ENCODE data around the gene NSL1.

Gene NSL1

DNA sequence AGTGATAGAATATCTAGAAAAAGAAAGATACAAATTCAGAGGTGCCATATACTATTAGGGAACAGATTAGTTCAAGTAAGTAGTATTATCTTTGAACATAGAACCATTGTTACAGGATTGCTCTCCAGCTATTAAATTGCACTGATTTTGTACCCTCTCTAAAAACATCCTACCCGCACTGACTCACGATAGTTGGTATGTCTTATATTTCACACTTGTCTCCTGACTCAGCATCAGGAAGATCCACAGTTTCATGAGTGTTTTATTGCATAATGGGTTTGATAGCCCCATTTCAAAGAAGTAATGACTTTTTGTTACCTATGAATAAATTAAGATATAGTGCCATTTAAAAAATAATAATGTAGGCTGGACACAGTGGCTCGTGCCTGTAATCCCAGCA is 6.1 kb upstream of the NSL1 start:
- H3K9me2 ChIP-seq (replicated peaks; ENCODE audit: insufficient read depth, low read length), result no peaks in the 10 kb centered on the region
- H3K79me2 ChIP-seq (ENCODE audit: insufficient read depth, low read length), result peaks cover 8% of the 10 kb centered on the region; the same call in 1 of the 2 replicates
- no peaks in the 10 kb centered on the region for H3K9me3 ChIP-seq (ENCODE audit: insufficient read depth, low read length)
- no peak overlapping the region for H3K4me3 ChIP-seq (ENCODE audit: insufficient read depth, low read length, poor library complexity, severe bottlenecking)
- no peak overlapping the region for H3K9ac ChIP-seq (ENCODE audit: low read length)
- peaks cover 17% of the 10 kb centered on the region for H3F3A ChIP-seq (ENCODE audit: insufficient read depth)
- H3K4me2 ChIP-seq (ENCODE audit: low read depth, low read length, poor library complexity, severe bottlenecking), result no peak overlapping the region
- H4K20me1 ChIP-seq (ENCODE audit: low read depth, low read length), result no peaks in the 10 kb centered on the region
- no peak overlapping the region for H3K27ac ChIP-seq (ENCODE audit: low read depth, low read length)
- no peak overlapping the region for H2AFZ ChIP-seq (ENCODE audit: low read depth, low read length, severe bottlenecking)
- H3K27me3 ChIP-seq (ENCODE audit: low read length), result no peaks in the 10 kb centered on the region
- TF ChIP-seq EZH2phosphoT487 (conservative IDR thresholded peaks at IDR 0.05; ENCODE audit: low read length), result no peak
- peaks cover 32% of the 10 kb centered on the region for H3K36me3 ChIP-seq (ENCODE audit: low read length)

DNA sequence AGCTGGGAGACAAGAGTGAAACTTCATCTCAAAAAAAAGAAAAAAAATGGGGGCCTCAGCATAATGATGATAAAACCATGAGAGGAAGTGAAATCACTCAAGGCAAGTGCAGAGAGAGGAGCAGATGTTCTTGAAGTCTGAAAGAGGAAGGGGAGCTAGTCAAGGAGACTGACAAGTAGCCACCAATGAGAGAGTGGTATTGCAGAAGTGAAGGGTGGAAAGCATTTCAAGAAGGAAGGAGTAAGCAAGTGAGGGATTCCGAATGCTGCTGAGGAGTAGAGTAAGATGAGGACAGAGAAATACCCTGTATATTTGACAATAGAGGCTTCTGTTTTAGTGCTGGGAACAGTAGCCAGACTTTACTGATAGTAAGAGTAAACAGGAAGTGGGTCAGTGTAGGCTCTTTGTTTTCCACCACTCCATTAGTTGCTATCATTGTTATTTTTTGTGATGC is 3.0 kb upstream of the NSL1 start:
- peak overlapping the region; percentile 49 for H3K4me3 ChIP-seq (ENCODE audit: insufficient read depth, low read length, poor library complexity, severe bottlenecking)
- H3K9me3 ChIP-seq (ENCODE audit: insufficient read depth, low read length), result no peaks in the 10 kb centered on the region
- peak overlapping the region; percentile 87 for H3K27ac ChIP-seq (ENCODE audit: low read depth, low read length)
- peak overlapping the region; percentile 83 for H3K4me2 ChIP-seq (ENCODE audit: low read depth, low read length, poor library complexity, severe bottlenecking)
- TF ChIP-seq, protein P1, sequence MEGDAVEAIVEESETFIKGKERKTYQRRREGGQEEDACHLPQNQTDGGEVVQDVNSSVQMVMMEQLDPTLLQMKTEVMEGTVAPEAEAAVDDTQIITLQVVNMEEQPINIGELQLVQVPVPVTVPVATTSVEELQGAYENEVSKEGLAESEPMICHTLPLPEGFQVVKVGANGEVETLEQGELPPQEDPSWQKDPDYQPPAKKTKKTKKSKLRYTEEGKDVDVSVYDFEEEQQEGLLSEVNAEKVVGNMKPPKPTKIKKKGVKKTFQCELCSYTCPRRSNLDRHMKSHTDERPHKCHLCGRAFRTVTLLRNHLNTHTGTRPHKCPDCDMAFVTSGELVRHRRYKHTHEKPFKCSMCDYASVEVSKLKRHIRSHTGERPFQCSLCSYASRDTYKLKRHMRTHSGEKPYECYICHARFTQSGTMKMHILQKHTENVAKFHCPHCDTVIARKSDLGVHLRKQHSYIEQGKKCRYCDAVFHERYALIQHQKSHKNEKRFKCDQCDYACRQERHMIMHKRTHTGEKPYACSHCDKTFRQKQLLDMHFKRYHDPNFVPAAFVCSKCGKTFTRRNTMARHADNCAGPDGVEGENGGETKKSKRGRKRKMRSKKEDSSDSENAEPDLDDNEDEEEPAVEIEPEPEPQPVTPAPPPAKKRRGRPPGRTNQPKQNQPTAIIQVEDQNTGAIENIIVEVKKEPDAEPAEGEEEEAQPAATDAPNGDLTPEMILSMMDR (IDR thresholded peaks at IDR 0.05; ENCODE audit: insufficient read depth, low read length, poor library complexity, severe bottlenecking), result no peak
- TF ChIP-seq EZH2phosphoT487 (conservative IDR thresholded peaks at IDR 0.05; ENCODE audit: low read length), result no peak
- H3F3A ChIP-seq (ENCODE audit: insufficient read depth), result peaks cover 26% of the 10 kb centered on the region
- H3K9me2 ChIP-seq (replicated peaks; ENCODE audit: insufficient read depth, low read length), result no peaks in the 10 kb centered on the region
- H3K36me3 ChIP-seq (ENCODE audit: low read length), result peaks cover 24% of the 10 kb centered on the region
- peaks cover 34% of the 10 kb centered on the region for H3K79me2 ChIP-seq (ENCODE audit: insufficient read depth, low read length)
- peak overlapping the region; percentile 46 for H3K9ac ChIP-seq (ENCODE audit: low read length)
- no peaks in the 10 kb centered on the region for H4K20me1 ChIP-seq (ENCODE audit: low read depth, low read length)
- no peaks in the 10 kb centered on the region for H3K27me3 ChIP-seq (ENCODE audit: low read length)
- H2AFZ ChIP-seq (ENCODE audit: low read depth, low read length, severe bottlenecking), result peak overlapping the region; percentile 72

DNA sequence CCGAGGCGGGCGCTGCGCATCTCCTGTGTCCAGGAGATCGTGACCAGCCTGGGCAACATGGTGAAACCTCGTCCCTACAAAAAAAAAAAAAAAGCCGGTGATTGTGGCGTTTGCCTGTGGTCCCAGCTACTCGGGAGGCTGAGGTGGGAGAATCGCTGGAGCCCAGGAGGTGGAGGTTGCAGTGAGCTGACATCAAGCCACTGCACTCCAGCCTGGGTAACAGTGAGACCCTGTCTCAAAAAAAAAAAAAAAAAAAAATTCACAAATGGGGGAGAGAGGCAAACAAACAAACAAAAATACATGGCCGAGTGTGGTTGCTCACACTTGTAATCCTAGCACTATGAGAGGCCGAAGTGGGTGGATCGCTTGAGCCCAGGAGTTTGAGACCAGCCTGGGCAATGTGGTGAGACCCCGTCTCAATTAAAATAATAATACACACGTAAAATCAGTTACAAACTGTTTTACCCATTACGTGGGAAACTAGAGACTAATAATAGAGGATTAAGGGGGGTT is 875 bp upstream of the NSL1 start:
- peak overlapping the region; percentile 78 for H3K27ac ChIP-seq (ENCODE audit: low read depth, low read length)
- no peaks in the 10 kb centered on the region for H3K9me2 ChIP-seq (replicated peaks; ENCODE audit: insufficient read depth, low read length)
- TF ChIP-seq, protein P1 (IDR thresholded peaks at IDR 0.05; ENCODE audit: insufficient read depth, low read length, poor library complexity, severe bottlenecking), result no peak
- no peak for TF ChIP-seq EZH2phosphoT487 (conservative IDR thresholded peaks at IDR 0.05; ENCODE audit: low read length)
- peaks cover 55% of the 10 kb centered on the region for H3K79me2 ChIP-seq (ENCODE audit: insufficient read depth, low read length)
- H3K9ac ChIP-seq (ENCODE audit: low read length), result peak overlapping the region; percentile 97
- H4K20me1 ChIP-seq (ENCODE audit: low read depth, low read length), result no peaks in the 10 kb centered on the region
- peaks cover 26% of the 10 kb centered on the region for H3F3A ChIP-seq (ENCODE audit: insufficient read depth)
- peaks cover 19% of the 10 kb centered on the region for H3K36me3 ChIP-seq (ENCODE audit: low read length)
- H2AFZ ChIP-seq (ENCODE audit: low read depth, low read length, severe bottlenecking), result peak overlapping the region; percentile 90
- no peaks in the 10 kb centered on the region for H3K27me3 ChIP-seq (ENCODE audit: low read length)
- peak overlapping the region; percentile 98 for H3K4me3 ChIP-seq (ENCODE audit: insufficient read depth, low read length, poor library complexity, severe bottlenecking)
- H3K9me3 ChIP-seq (ENCODE audit: insufficient read depth, low read length), result no peaks in the 10 kb centered on the region
- peak overlapping the region; percentile 83 for H3K4me2 ChIP-seq (ENCODE audit: low read depth, low read length, poor library complexity, severe bottlenecking)

GRCh38 chr1:212791261-212791675 is 309 bp downstream of the NSL1 start:
- Histone ChIP-seq H3K4me3 (ENCODE audit: insufficient read depth, low read length, poor library complexity, severe bottlenecking) (peak overlapping the region; percentile 98), H3K27ac (ENCODE audit: low read depth, low read length) (peak overlapping the region; percentile 80), H3K9me2 (replicated peaks; ENCODE audit: insufficient read depth, low read length) (no peaks in the 10 kb centered on the region), H3K9me3 (ENCODE audit: insufficient read depth, low read length) (no peaks in the 10 kb centered on the region), H3K27me3 (ENCODE audit: low read length) (no peaks in the 10 kb centered on the region), H4K20me1 (ENCODE audit: low read depth, low read length) (no peaks in the 10 kb centered on the region), H3K79me2 (ENCODE audit: insufficient read depth, low read length) (peaks cover 66% of the 10 kb centered on the region), H3K4me2 (ENCODE audit: low read depth, low read length, poor library complexity, severe bottlenecking) (peak overlapping the region; percentile 97), H3K36me3 (ENCODE audit: low read length) (peaks cover 14% of the 10 kb centered on the region; the same call in 1 of the 2 replicates), H2AFZ (ENCODE audit: low read depth, low read length, severe bottlenecking) (peak overlapping the region; percentile 92), H3K9ac (ENCODE audit: low read length) (peak overlapping the region; percentile 97), H3F3A (ENCODE audit: insufficient read depth) (peaks cover 26% of the 10 kb centered on the region)
- no peak for TF ChIP-seq EZH2phosphoT487 (conservative IDR thresholded peaks at IDR 0.05; ENCODE audit: low read length)
- TF ChIP-seq, protein P1 (IDR thresholded peaks at IDR 0.05; ENCODE audit: insufficient read depth, low read length, poor library complexity, severe bottlenecking), result no peak

Data from SU-DHL-6 (cell line).